GM10266 (cell line): ENCODE results near the gene IP6K2.

ENCODE experiments used
- DNase-seq: peaks from one replicate; pipeline ENCODE4 v3.0.0; 2012; ENCODE audit errors: extremely low spot score
- TF ChIP-seq, protein P1 (sequence below): IDR thresholded peaks from 2 replicates; pipeline ENCODE4 v1.5.1; 2012; ENCODE audit warnings: mild to moderate bottlenecking, low read depth; ENCODE audit not compliant: control insufficient read depth, insufficient read depth; ENCODE audit errors: missing control alignments

The IP6K2 gene

GRCh38 chr3:48692551-48692950, 24.5 kb downstream of the IP6K2 start:
- DNase-seq: no peak

GRCh38 chr3:48690846-48691458, 26.1 kb downstream of the IP6K2 start:
- DNase-seq: no peak
- TF ChIP-seq, protein P1, sequence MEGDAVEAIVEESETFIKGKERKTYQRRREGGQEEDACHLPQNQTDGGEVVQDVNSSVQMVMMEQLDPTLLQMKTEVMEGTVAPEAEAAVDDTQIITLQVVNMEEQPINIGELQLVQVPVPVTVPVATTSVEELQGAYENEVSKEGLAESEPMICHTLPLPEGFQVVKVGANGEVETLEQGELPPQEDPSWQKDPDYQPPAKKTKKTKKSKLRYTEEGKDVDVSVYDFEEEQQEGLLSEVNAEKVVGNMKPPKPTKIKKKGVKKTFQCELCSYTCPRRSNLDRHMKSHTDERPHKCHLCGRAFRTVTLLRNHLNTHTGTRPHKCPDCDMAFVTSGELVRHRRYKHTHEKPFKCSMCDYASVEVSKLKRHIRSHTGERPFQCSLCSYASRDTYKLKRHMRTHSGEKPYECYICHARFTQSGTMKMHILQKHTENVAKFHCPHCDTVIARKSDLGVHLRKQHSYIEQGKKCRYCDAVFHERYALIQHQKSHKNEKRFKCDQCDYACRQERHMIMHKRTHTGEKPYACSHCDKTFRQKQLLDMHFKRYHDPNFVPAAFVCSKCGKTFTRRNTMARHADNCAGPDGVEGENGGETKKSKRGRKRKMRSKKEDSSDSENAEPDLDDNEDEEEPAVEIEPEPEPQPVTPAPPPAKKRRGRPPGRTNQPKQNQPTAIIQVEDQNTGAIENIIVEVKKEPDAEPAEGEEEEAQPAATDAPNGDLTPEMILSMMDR: no peak

More at GRCh38 chr3:48692551-48692950, 24.5 kb downstream of the IP6K2 start:
- TF ChIP-seq, protein P1: no peak

GRCh38 chr3:48689384-48689783, 27.6 kb downstream of the IP6K2 start:
- TF ChIP-seq, protein P1: no peak
- no peak for DNase-seq

DNA sequence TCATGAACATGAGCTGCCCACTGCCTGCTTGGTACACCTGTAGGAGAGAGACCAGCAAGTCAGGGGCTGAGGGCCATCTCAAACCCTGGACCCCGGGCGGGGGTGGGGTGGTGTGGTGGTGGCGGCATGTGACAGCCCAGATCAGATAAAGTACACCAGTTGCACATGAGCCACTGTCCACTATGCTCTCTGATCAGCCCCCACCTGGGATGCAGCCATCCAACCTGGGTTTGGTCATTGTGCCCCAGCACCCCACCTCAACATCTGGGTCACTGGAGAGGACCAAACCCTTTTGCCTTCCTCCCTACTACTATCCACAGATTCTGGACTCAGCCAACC, 28.3 kb downstream of the IP6K2 start:
- no peak for DNase-seq
- TF ChIP-seq, protein P1: no peak

GRCh38 chr3:48688032-48688736, 28.8 kb downstream of the IP6K2 start:
- no peak for DNase-seq

GRCh38 chr3:48687220-48687678, 29.8 kb downstream of the IP6K2 start:
- no peak for DNase-seq
- TF ChIP-seq, protein P1: no peak

More at GRCh38 chr3:48688032-48688736, 28.8 kb downstream of the IP6K2 start:
- TF ChIP-seq, protein P1: no peak
